ENCODE data around the gene ASB2. TPM values are rescaled to one million over a fixed set of nuclear protein-coding genes. Genes with fewer than 3 reads are reported as not detected.

Gene ASB2
- total and polyA plus RNA-seq, 2 of the 13 experiments (the other 11 are each of a cell fraction or from before 2014, with no cell fraction given): 0.82 to 4.1 TPM

GRCh38 chr14:94004015-94004414 is 27.6 kb upstream of the ASB2 start (continued):
- TF ChIP-seq PAXIP1 (CRISPR knock-in tag; conservative IDR thresholded peaks at IDR 0.05): peak; percentile 85
- TF ChIP-seq ASH2L (IDR thresholded peaks at IDR 0.05; ENCODE audit: insufficient read length, low read depth, low read length): peak; percentile 49
- peak; percentile 46; the same call in 1 of the 2 replicates for TF ChIP-seq ATF2 (CRISPR knock-in tag; IDR thresholded peaks at IDR 0.05)
- peak; percentile 58 for TF ChIP-seq CTCF (CRISPR knock-in tag; IDR thresholded peaks at IDR 0.05)
- no peak for TF ChIP-seq SOX6 (IDR thresholded peaks at IDR 0.05)
- peak; percentile 38; the same call in 1 of the 2 replicates for TF ChIP-seq SOX6 (CRISPR knock-in tag; IDR thresholded peaks at IDR 0.05)
- TF ChIP-seq IRF9 (CRISPR knock-in tag; IDR thresholded peaks at IDR 0.05; ENCODE audit: borderline replicate concordance): 0 out of 2 replicates have a peak, but pooled peaks have one; percentile 44
- TF ChIP-seq ARID5B (CRISPR knock-in tag; IDR thresholded peaks at IDR 0.05): peak; percentile 73
- TF ChIP-seq ZNF33B (CRISPR knock-in tag; IDR thresholded peaks at IDR 0.05): no peak
- TF ChIP-seq ZNF354B (CRISPR knock-in tag; IDR thresholded peaks at IDR 0.05): no peak
- TF ChIP-seq ZNF432 (CRISPR knock-in tag; IDR thresholded peaks at IDR 0.05; ENCODE audit: borderline replicate concordance): no peak
- 0 out of 2 replicates have a peak, but pooled peaks have one; percentile 4 for TF ChIP-seq ZNF124 (CRISPR knock-in tag; IDR thresholded peaks at IDR 0.05)
- peak; percentile 36; the same call in 1 of the 2 replicates for TF ChIP-seq ZNF574 (CRISPR knock-in tag; IDR thresholded peaks at IDR 0.05)
